ENCODE data around the gene AGBL4.

DNA sequence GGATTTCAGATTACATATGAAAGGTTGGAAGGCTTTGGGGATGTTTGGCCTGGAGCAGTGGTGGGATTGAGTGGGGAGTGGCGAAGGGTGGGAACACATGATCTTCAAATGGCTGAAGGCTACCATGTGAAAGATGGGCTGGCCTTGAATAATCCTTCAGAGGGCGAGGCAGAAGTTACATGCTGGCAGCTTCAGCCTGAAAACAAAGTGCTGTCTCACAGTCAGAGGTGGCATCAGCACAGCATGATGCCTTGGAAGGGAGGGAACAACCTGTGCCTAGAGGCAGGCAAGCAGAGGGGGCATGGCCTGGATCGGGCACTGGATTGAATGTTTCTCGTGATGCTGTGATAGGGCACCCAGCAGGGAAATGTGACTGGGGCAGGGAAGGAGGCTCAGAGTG is 1377.9 kb downstream of the AGBL4 start:
- TF ChIP-seq, protein P1, sequence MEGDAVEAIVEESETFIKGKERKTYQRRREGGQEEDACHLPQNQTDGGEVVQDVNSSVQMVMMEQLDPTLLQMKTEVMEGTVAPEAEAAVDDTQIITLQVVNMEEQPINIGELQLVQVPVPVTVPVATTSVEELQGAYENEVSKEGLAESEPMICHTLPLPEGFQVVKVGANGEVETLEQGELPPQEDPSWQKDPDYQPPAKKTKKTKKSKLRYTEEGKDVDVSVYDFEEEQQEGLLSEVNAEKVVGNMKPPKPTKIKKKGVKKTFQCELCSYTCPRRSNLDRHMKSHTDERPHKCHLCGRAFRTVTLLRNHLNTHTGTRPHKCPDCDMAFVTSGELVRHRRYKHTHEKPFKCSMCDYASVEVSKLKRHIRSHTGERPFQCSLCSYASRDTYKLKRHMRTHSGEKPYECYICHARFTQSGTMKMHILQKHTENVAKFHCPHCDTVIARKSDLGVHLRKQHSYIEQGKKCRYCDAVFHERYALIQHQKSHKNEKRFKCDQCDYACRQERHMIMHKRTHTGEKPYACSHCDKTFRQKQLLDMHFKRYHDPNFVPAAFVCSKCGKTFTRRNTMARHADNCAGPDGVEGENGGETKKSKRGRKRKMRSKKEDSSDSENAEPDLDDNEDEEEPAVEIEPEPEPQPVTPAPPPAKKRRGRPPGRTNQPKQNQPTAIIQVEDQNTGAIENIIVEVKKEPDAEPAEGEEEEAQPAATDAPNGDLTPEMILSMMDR (conservative IDR thresholded peaks at IDR 0.05; ENCODE audit: low read depth, low read length): no peak
- TF ChIP-seq EZH2phosphoT487 (IDR thresholded peaks at IDR 0.05; ENCODE audit: borderline replicate concordance, low read length): no peak
